ENCODE measurements around the gene TP53BP2. TPM values are rescaled to one million over a fixed set of nuclear protein-coding genes. Genes with fewer than 3 reads are reported as not detected.

Gene TP53BP2
- total RNA-seq, 2 experiments from 2014 or later = 28.3 to 34.5 TPM

GRCh38 chr1:223852337-223852736, 6.6 kb upstream of the TP53BP2 start:
- Mint-ChIP-seq H3K27me3 (no peaks in the 10 kb centered on the region), H3K36me3 (ENCODE audit: low read depth) (peaks cover 2% of the 10 kb centered on the region), H3K4me1 (ENCODE audit: low read depth) (peaks cover 13% of the 10 kb centered on the region), H3K9me3 (no peaks in the 10 kb centered on the region), H3K4me3 (no peak overlapping the region), H3K27ac (no peak overlapping the region)
- TF ChIP-seq CTCF (IDR thresholded peaks at IDR 0.05) = no peak
- CTCF ChIA-PET = interaction anchor here (1.5 kb wide), 1 partner anchor 10 kb away, joined by 4 read pairs; no protein-coding TSS in a partner anchor
- ATAC-seq = no peak
- intact Hi-C loops (cut with micrococcal nuclease) = no loop called here
- DNase-seq = no peak
- POLR2A ChIA-PET = no interaction called here

- CTCF ChIA-PET = interaction anchor here (0.7 to 1.2 kb wide), 4 partner anchors 9 to 100 kb away, joined by 3 to 4 read pairs (median 3); no protein-coding TSS in a partner anchor
- POLR2A ChIA-PET = interaction anchor here (1.0 kb wide), 2 partner anchors 9 to 14 kb away, joined by 3 read pairs; no protein-coding TSS in a partner anchor
Measured at GRCh38 chr1:223849352-223850254, 3.9 kb upstream of the TP53BP2 start.

GRCh38 chr1:223848536-223848935, 2.8 kb upstream of the TP53BP2 start:
- intact Hi-C loops (cut with micrococcal nuclease) = no loop called here
- Mint-ChIP-seq H3K27ac (no peak overlapping the region), H3K4me1 (ENCODE audit: low read depth) (peaks cover 26% of the 10 kb centered on the region), H3K36me3 (ENCODE audit: low read depth) (peaks cover 10% of the 10 kb centered on the region), H3K27me3 (no peaks in the 10 kb centered on the region), H3K4me3 (no peak overlapping the region), H3K9me3 (no peaks in the 10 kb centered on the region)
- no peak for DNase-seq
- TF ChIP-seq CTCF (IDR thresholded peaks at IDR 0.05) = no peak
- ChIA-PET CTCF (interaction anchor here (1.2 to 4.4 kb wide), 2 partner anchors 37 to 99 kb away, joined by 4 to 22 read pairs; no protein-coding TSS in a partner anchor), POLR2A (interaction anchor here (0.9 kb wide), 1 partner anchor 44 kb away, joined by 3 read pairs; no protein-coding TSS in a partner anchor)
- ATAC-seq = no peak

More at GRCh38 chr1:223849352-223850254, 3.9 kb upstream of the TP53BP2 start:
- ATAC-seq (no peak), DNase-seq (no peak)
- TF ChIP-seq CTCF (IDR thresholded peaks at IDR 0.05) = no peak
- H3K27ac Mint-ChIP-seq = no peak overlapping the region
- peaks cover 18% of the 10 kb centered on the region for H3K4me1 Mint-ChIP-seq (ENCODE audit: low read depth)
- peaks cover 6% of the 10 kb centered on the region for H3K36me3 Mint-ChIP-seq (ENCODE audit: low read depth)
- H3K4me3 Mint-ChIP-seq = no peak overlapping the region
- H3K9me3 Mint-ChIP-seq = no peaks in the 10 kb centered on the region
- no peaks in the 10 kb centered on the region for H3K27me3 Mint-ChIP-seq
- intact Hi-C loops (cut with micrococcal nuclease) = no loop called here

- TF ChIP-seq CTCF (IDR thresholded peaks at IDR 0.05) = no peak
- Mint-ChIP-seq H3K4me1 (ENCODE audit: low read depth) (peaks cover 29% of the 10 kb centered on the region), H3K27ac (no peak overlapping the region), H3K9me3 (no peaks in the 10 kb centered on the region), H3K4me3 (no peak overlapping the region), H3K36me3 (ENCODE audit: low read depth) (peaks cover 10% of the 10 kb centered on the region), H3K27me3 (no peaks in the 10 kb centered on the region)
- DNase-seq (no peak), ATAC-seq (no peak)
- ChIA-PET POLR2A (interaction anchor here (0.9 to 6.5 kb wide), 3 partner anchors 13 to 43 kb away, joined by 3 to 83 read pairs (median 22); no protein-coding TSS in a partner anchor), CTCF (interaction anchor here (4.4 kb wide), 1 partner anchor 36 kb away, joined by 22 read pairs; no protein-coding TSS in a partner anchor)
- intact Hi-C loops (cut with micrococcal nuclease) = no loop called here
Measured at GRCh38 chr1:223847781-223848345, 2.1 kb upstream of the TP53BP2 start.

Data from activated CD8-positive, alpha-beta T cell treated with anti-CD3 and anti-CD28 coated beads for 36 hours (primary cell).